ENCODE results near the gene SLC6A3.

- TF ChIP-seq CTCF (conservative IDR thresholded peaks at IDR 0.05 in 1 of 2, IDR thresholded peaks at IDR 0.05 in 1 of 2; ENCODE audit: extremely low read depth in 1 of 2, insufficient read depth in 1 of 2, low read depth in 1 of 2, low read length in 2 of 2) (no peak), EZH2 (IDR thresholded peaks at IDR 0.05; ENCODE audit: borderline replicate concordance, low read length) (no peak)
Measured at GRCh38 chr5:1375871-1376810, 69.1 kb downstream of the SLC6A3 start.
